RWPE2 (cell line): ENCODE results near the gene PIK3R4.

Source experiments
- ATAC-seq: fragments of 200-7000 bp; cut with Tn5 transposase; 3 replicates; pipeline ENCODE4 v1.9.1; 2021; ENCODE audit warnings: low read depth
- DNase-seq: peaks from one replicate; pipeline ENCODE4 v3.0.0-alpha.2; 2020; ENCODE audit warnings: low spot score
- H3K27ac ChIP-seq: fragments of 450-650 bp; 2 replicates; pipeline ENCODE4 v1.5.1; 2017; ENCODE audit warnings: mild to moderate bottlenecking; ENCODE audit not compliant: poor library complexity, severe bottlenecking
- H3K27me3 ChIP-seq: fragments of 250-450 bp; sonication (Bioruptor Pico); 2 replicates; pipeline ENCODE4 v1.5.1; 2021; ENCODE audit warnings: mild to moderate bottlenecking, moderate library complexity; ENCODE audit not compliant: insufficient read depth, poor library complexity, severe bottlenecking
- H3K36me3 ChIP-seq: fragments of 250-450 bp; sonication (Bioruptor Pico); 2 replicates; pipeline ENCODE4 v1.5.1; 2020; ENCODE audit warnings: low read depth, mild to moderate bottlenecking, moderate library complexity
- H3K4me1 ChIP-seq: fragments of 250-450 bp; sonication (Bioruptor Pico); 2 replicates; pipeline ENCODE4 v1.5.1; 2021; ENCODE audit warnings: mild to moderate bottlenecking, moderate library complexity; ENCODE audit not compliant: insufficient read depth, poor library complexity, severe bottlenecking
- H3K4me3 ChIP-seq: fragments of 250-450 bp; sonication (Bioruptor Pico); 2 replicates; pipeline ENCODE4 v1.5.1; 2021; ENCODE audit warnings: mild to moderate bottlenecking, moderate library complexity; ENCODE audit not compliant: severe bottlenecking
- H3K9me3 ChIP-seq: fragments of 250-450 bp; sonication (Bioruptor Pico); 2 replicates; pipeline ENCODE4 v1.5.1; 2021; ENCODE audit warnings: mild to moderate bottlenecking, moderate library complexity; ENCODE audit not compliant: severe bottlenecking
- TF ChIP-seq, protein P1 (sequence below): fragments of 450-650 bp; IDR thresholded peaks from one replicate; pipeline ENCODE4 v1.5.1; 2017; ENCODE audit warnings: mild to moderate bottlenecking, moderate library complexity; ENCODE audit not compliant: poor library complexity, severe bottlenecking

The PIK3R4 gene

DNA sequence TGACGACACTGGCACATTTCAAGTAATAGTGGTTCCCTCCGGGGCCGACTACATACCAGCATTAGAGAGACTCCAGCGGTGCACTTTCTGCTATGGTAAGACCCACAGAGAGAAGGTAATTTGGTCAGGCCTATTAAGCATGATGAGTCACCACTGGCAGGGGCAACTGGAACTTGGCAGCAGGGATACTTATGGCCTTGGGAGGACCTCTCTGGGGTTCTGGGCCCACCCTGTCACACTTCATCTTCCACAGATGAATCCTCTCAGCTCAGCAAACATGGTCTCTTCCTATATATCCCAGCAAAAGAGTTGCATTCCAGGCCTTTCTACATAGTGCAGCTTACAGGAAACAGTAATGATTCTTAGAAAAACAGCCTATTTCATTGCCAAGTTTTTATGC lies 88.0 kb downstream of the PIK3R4 start:
- no peak for DNase-seq
- no peak overlapping the region for H3K27ac ChIP-seq

DNA sequence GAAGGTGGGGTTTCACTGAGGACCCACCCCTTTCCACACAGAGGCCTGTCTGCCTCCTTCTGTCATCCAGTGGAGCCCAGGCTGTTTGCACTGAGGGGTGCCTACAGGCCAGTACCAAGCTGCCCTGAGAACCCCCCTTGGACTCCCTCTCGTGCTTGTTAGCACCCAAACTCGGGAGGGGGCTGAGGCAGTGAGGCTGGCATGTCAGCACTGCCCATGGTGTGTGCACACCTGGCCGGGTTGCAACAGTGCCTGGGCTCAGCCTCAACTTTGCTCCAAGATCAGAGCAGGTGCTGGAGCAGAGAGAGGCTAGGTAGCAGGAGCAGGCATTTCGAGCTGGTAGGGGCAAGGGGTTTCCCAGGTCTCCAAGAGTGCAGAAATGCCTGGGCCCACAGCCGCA lies 90.0 kb downstream of the PIK3R4 start:
- H3K4me1 ChIP-seq = no peaks in the 10 kb centered on the region
- no peak overlapping the region for H3K4me3 ChIP-seq
- ATAC-seq = no peak
- DNase-seq = no peak
- no peaks in the 10 kb centered on the region for H3K9me3 ChIP-seq
- no peaks in the 10 kb centered on the region for H3K27me3 ChIP-seq
- no peaks in the 10 kb centered on the region for H3K36me3 ChIP-seq
- TF ChIP-seq, protein P1, sequence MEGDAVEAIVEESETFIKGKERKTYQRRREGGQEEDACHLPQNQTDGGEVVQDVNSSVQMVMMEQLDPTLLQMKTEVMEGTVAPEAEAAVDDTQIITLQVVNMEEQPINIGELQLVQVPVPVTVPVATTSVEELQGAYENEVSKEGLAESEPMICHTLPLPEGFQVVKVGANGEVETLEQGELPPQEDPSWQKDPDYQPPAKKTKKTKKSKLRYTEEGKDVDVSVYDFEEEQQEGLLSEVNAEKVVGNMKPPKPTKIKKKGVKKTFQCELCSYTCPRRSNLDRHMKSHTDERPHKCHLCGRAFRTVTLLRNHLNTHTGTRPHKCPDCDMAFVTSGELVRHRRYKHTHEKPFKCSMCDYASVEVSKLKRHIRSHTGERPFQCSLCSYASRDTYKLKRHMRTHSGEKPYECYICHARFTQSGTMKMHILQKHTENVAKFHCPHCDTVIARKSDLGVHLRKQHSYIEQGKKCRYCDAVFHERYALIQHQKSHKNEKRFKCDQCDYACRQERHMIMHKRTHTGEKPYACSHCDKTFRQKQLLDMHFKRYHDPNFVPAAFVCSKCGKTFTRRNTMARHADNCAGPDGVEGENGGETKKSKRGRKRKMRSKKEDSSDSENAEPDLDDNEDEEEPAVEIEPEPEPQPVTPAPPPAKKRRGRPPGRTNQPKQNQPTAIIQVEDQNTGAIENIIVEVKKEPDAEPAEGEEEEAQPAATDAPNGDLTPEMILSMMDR = no peak
- no peak overlapping the region for H3K27ac ChIP-seq

More for the DNA sequence above, 88.0 kb downstream of the PIK3R4 start:
- TF ChIP-seq, protein P1 = no peak
- Histone ChIP-seq H3K36me3 (no peaks in the 10 kb centered on the region), H3K27me3 (no peaks in the 10 kb centered on the region), H3K4me3 (no peak overlapping the region), H3K9me3 (no peaks in the 10 kb centered on the region), H3K4me1 (no peaks in the 10 kb centered on the region)
- no peak for ATAC-seq

DNA sequence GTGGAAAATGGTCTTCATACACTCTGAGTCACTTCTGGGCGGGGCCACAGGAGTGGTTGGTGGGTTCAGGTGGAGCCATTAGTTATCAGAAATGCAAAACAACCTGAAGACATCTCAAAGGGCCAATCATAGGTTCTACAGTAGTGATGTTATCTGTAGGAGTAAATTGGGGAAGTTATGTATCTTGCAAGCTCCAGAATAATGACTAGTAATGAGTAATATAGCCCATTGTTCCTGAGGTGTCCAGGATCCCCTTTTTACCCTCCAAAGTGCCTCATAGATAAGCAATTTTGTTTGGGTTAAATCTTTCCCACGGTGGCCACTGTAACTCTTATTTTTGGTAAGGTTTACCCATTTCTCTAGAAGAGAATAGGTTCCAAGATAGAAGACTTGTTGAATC lies 91.7 kb downstream of the PIK3R4 start:
- H3K27ac ChIP-seq = no peak overlapping the region
- TF ChIP-seq, protein P1 = no peak
- no peak for ATAC-seq

DNA sequence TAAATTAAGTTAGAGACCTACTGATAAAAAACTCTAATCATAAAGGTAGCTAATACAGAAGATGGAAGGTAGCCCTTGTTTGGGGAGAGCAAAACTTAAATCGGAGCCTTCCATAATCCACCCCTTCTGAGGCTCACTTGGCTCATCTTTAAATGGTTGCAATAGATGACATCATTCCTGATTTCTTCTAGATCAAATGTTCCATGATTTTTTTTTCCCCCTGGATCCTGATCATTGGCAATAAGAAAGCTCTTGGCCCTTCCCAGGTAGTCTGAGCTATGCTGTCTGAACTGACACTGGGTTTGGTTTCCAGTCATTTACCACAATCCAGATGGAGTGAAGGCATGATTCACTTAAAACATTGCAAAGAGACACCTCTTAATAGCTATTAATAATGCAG lies 92.5 kb downstream of the PIK3R4 start:
- Histone ChIP-seq H3K4me1 (no peaks in the 10 kb centered on the region), H3K9me3 (no peaks in the 10 kb centered on the region), H3K27me3 (no peaks in the 10 kb centered on the region), H3K4me3 (no peak overlapping the region), H3K27ac (no peak overlapping the region), H3K36me3 (no peaks in the 10 kb centered on the region)
- DNase-seq = no peak
- TF ChIP-seq, protein P1 = no peak
- ATAC-seq = no peak

More for the DNA sequence above, 91.7 kb downstream of the PIK3R4 start:
- Histone ChIP-seq H3K36me3 (no peaks in the 10 kb centered on the region), H3K4me3 (no peak overlapping the region), H3K27me3 (no peaks in the 10 kb centered on the region), H3K4me1 (no peaks in the 10 kb centered on the region), H3K9me3 (no peaks in the 10 kb centered on the region)
- no peak for DNase-seq

DNA sequence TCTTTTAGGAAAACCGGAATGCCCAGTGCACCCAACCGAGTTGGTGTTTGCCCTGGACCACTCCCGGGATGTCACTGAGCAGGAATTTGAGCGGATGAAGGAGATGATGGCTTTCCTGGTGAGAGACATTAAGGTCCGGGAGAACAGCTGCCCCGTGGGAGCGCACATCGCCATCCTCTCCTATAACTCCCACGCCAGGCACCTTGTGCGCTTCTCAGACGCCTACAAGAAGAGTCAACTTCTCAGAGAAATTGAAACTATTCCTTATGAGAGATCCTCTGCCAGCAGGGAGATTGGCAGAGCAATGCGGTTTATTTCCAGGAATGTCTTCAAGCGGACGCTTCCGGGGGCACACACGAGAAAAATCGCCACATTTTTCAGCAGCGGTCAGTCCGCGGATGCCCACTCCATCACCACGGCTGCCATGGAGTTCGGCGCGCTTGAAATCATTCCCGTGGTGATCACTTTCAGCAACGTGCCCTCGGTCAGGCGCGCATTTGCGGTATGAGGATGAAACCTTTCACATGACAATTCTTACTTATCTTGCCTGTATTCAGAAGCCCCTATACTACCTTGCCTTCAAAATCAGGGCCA lies 97.5 kb downstream of the PIK3R4 start:
- H3K27me3 ChIP-seq = no peaks in the 10 kb centered on the region
- TF ChIP-seq, protein P1 = no peak
- no peaks in the 10 kb centered on the region for H3K36me3 ChIP-seq
- no peaks in the 10 kb centered on the region for H3K9me3 ChIP-seq
- ATAC-seq (no peak), DNase-seq (no peak)
- H3K4me1 ChIP-seq = no peaks in the 10 kb centered on the region
- no peak overlapping the region for H3K4me3 ChIP-seq
- H3K27ac ChIP-seq = no peak overlapping the region
